ENCODE data around the gene KIAA2012. TPM values are rescaled to one million over a fixed set of nuclear protein-coding genes. Genes with fewer than 3 reads are reported as not detected.
"Not testable (repeated sequence)": the region's sequence is repeated elsewhere in the genome, so short reads cannot be mapped to it uniquely, and the experiment has no call there.

The KIAA2012 gene
- total and polyA plus RNA-seq, 7 experiments from 2014 or later = not detected

DNA sequence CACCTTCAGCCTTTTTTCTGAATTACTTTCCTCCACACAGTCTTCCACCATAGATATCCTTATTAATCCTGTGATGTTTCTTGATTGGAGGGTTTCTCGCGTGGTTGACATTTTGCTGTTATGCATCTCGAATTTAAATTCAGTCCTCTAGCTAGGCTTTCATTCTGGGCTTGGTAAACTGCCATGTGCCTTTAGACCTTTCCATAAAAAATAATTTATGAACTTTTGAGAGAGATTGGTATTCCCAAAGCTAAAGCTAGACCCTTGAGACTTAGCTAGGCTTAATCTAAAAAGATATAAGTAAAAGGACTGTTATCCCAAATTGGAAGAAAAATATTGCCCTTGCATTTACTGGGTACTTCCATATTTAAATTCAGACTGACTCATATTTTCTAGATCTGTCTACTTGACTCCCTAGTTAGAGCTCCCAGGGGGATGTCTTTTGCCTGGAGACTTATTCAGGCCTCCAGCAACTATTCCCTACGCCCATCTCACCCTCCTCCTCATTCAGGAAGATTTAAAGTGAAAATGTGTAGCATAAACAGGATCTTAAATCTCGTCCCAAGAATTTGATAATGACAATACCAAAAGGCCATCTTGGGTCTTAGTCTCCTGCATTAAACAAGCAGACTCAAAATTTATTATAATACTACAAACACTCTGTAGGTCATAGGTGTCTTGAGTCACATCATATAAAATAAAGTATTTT lies 60.3 kb downstream of the KIAA2012 start:
- CTCF ChIA-PET = no interaction called here
- intact Hi-C loops (cut with micrococcal nuclease) = no loop called here
- Histone ChIP-seq H3K27me3 (ENCODE audit: control insufficient read depth in 2 of 2, insufficient read depth in 2 of 2, low read length in 2 of 2) (no peaks in the 10 kb centered on the region), H3K4me1 (ENCODE audit: control insufficient read depth in 2 of 2, insufficient read depth in 2 of 2, low read length in 2 of 2) (no peaks in the 10 kb centered on the region), H3K9me3 (ENCODE audit: control insufficient read depth in 2 of 3, low read length in 3 of 3) (no peaks in the 10 kb centered on the region), H3K27ac (ENCODE audit: low read depth, low read length) (no peak overlapping the region), H3K36me3 (ENCODE audit: control insufficient read depth in 2 of 3, insufficient read depth in 3 of 3, low read length in 3 of 3) (no peaks in the 10 kb centered on the region), H3K4me3 (ENCODE audit: low read length) (no peak overlapping the region)
- H3K4me1 Mint-ChIP-seq = no peaks in the 10 kb centered on the region
- ATAC-seq (no peak), DNase-seq (no peak)
- POLR2A ChIA-PET = no interaction called here
- H3K9me3 Mint-ChIP-seq = no peaks in the 10 kb centered on the region
- no peaks in the 10 kb centered on the region for H3K27me3 Mint-ChIP-seq
- H3K36me3 Mint-ChIP-seq = no peaks in the 10 kb centered on the region
- H3K4me3 Mint-ChIP-seq = no peak overlapping the region
- no peak overlapping the region for H3K27ac Mint-ChIP-seq

DNA sequence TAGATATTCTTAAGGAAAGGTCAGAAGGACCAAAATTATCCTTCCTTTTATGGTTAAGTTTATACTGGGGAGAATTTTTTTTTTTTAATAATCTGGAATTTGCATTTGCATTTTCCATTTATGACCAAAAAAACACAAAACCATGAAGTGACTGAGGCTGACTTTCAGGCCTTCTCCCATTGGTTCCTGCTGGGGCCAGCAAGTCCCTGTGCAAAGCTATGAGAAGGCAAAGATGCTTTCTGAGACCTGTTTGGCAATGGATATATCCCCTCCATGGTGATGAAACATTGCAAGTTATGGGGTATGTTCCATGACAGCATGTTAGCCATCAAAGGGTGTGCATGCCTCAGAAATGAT lies 60.8 kb downstream of the KIAA2012 start:
- Histone ChIP-seq H3K9me3 (ENCODE audit: control insufficient read depth in 2 of 3, low read length in 3 of 3) (no peaks in the 10 kb centered on the region), H3K36me3 (ENCODE audit: control insufficient read depth in 2 of 3, insufficient read depth in 3 of 3, low read length in 3 of 3) (no peaks in the 10 kb centered on the region), H3K4me3 (ENCODE audit: low read length) (no peak overlapping the region), H3K27ac (ENCODE audit: low read depth, low read length) (no peak overlapping the region), H3K27me3 (ENCODE audit: control insufficient read depth in 2 of 2, insufficient read depth in 2 of 2, low read length in 2 of 2) (no peaks in the 10 kb centered on the region), H3K4me1 (ENCODE audit: control insufficient read depth in 2 of 2, insufficient read depth in 2 of 2, low read length in 2 of 2) (no peaks in the 10 kb centered on the region)
- Mint-ChIP-seq H3K27me3 (no peaks in the 10 kb centered on the region), H3K4me1 (no peaks in the 10 kb centered on the region), H3K9me3 (no peaks in the 10 kb centered on the region), H3K36me3 (no peaks in the 10 kb centered on the region), H3K4me3 (no peak overlapping the region), H3K27ac (no peak overlapping the region)
- ChIA-PET CTCF (no interaction called here), POLR2A (no interaction called here)
- no peak for ATAC-seq
- intact Hi-C loops (cut with micrococcal nuclease) = no loop called here
- DNase-seq = no peak

DNA sequence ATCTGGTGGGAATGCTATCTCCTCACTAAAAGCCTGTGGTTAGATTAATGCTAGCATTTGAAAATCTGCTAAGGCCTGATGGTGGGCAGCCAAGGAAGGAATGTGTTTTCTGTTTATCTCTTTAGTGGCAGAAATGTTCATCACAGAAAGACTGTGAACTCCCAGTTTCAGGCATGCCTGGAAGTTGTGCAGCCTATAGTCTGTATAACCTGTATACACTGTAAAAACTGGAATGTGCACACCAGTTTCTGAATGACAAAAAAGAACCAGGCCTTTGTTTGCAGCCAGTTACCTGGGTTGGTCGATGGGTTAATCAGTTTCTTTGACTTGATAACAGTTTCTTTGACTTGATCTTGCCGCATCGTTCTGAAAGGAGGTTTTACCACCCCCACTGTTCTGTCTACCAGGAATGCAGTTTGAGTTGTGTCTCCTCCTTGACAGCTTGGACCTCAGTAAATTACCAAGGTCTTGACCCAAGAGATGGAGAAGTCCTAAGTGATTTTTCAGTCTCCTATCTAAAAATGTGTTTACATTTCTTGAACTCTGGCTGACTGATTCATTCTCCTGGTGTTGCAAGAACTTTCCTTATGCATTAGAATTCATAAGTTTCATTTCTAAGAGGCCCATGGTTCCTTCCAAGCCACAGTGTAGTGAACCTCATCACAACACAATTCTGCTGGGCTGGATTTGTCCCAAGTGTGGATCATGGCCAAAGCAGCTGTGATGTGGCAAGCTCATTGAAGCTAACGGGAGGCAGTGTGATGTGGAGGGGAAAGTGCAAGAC lies 62.2 kb downstream of the KIAA2012 start:
- CTCF ChIA-PET = no interaction called here
- Histone ChIP-seq H3K27me3 (ENCODE audit: control insufficient read depth in 2 of 2, insufficient read depth in 2 of 2, low read length in 2 of 2) (no peaks in the 10 kb centered on the region), H3K4me1 (ENCODE audit: control insufficient read depth in 2 of 2, insufficient read depth in 2 of 2, low read length in 2 of 2) (no peaks in the 10 kb centered on the region), H3K9me3 (ENCODE audit: control insufficient read depth in 2 of 3, low read length in 3 of 3) (no peaks in the 10 kb centered on the region), H3K27ac (ENCODE audit: low read depth, low read length) (no peak overlapping the region), H3K36me3 (ENCODE audit: control insufficient read depth in 2 of 3, insufficient read depth in 3 of 3, low read length in 3 of 3) (no peaks in the 10 kb centered on the region), H3K4me3 (ENCODE audit: low read length) (no peak overlapping the region)
- POLR2A ChIA-PET = no interaction called here
- DNase-seq (no peak), ATAC-seq (no peak)
- Mint-ChIP-seq H3K27me3 (peaks cover 0 to 4% (median 0%) of the 10 kb centered on the region in 5 donors), H3K4me3 (no peak overlapping the region), H3K27ac (no peak overlapping the region), H3K9me3 (no peaks in the 10 kb centered on the region), H3K4me1 (no peaks in the 10 kb centered on the region), H3K36me3 (no peaks in the 10 kb centered on the region)
- intact Hi-C loops (cut with micrococcal nuclease) = no loop called here

DNA sequence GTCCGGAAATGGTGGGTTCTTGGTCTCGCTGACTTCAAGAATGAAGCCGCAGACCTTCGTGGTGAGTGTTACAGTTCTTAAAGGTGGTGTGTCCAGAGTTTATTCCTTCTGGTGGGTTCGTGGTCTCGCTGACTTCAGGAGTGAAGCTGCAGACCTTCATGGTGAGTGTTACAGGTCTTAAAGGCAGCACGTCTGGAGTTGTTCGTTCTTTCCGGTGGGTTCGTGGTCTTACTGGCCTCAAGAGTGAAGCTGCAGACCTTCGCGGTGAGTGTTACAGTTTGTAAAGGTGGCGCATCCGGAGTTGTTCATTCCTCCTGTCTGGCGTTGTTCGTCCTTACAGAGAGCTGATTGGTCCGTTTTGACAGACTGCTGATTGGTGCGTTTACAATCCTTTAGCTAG lies 63.0 kb downstream of the KIAA2012 start:
- H3K4me1 ChIP-seq (ENCODE audit: control insufficient read depth in 2 of 2, insufficient read depth in 2 of 2, low read length in 2 of 2); H3K27me3 ChIP-seq (ENCODE audit: control insufficient read depth in 2 of 2, insufficient read depth in 2 of 2, low read length in 2 of 2); H3K36me3 ChIP-seq (ENCODE audit: control insufficient read depth in 2 of 3, insufficient read depth in 3 of 3, low read length in 3 of 3); H3K4me1 Mint-ChIP-seq; CTCF ChIA-PET; H3K9me3 Mint-ChIP-seq; H3K36me3 Mint-ChIP-seq; H3K27ac ChIP-seq (ENCODE audit: low read depth, low read length); H3K27me3 Mint-ChIP-seq; H3K27ac Mint-ChIP-seq; ATAC-seq; DNase-seq; H3K4me3 Mint-ChIP-seq; H3K4me3 ChIP-seq (ENCODE audit: low read length); intact Hi-C loops (cut with micrococcal nuclease); H3K9me3 ChIP-seq (ENCODE audit: control insufficient read depth in 2 of 3, low read length in 3 of 3); POLR2A ChIA-PET: not testable (repeated sequence)

DNA sequence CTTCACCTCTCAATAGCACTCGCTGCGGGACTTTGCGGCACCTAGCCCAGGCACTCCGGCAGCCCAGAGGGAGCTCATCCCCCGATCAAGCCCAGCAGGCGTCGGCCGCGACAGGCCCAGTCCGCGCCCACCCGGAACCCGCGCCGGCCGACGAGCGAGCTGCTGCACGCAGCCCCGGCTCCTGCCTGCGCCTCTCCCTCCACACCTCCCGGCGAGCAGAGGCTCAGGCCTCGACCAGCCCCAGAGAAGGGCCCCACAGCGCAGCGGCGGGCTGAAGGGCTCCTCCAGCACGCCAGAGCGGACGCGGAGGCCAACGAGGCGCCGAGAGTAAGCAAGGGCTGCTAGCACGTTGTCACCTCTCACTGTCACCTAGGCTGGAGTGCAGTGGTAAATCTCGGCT lies 63.5 kb downstream of the KIAA2012 start:
- intact Hi-C loops (cut with micrococcal nuclease) = no loop called here
- no peaks in the 10 kb centered on the region for H3K36me3 ChIP-seq (ENCODE audit: control insufficient read depth in 2 of 3, insufficient read depth in 3 of 3, low read length in 3 of 3)
- no peak for DNase-seq
- Mint-ChIP-seq H3K27ac (no peak overlapping the region), H3K36me3 (no peaks in the 10 kb centered on the region), H3K27me3 (peaks cover 0 to 4% (median 0%) of the 10 kb centered on the region in 5 donors), H3K9me3 (no peaks in the 10 kb centered on the region), H3K4me3 (no peak overlapping the region), H3K4me1 (no peaks in the 10 kb centered on the region)
- no peaks in the 10 kb centered on the region for H3K27me3 ChIP-seq (ENCODE audit: control insufficient read depth in 2 of 2, insufficient read depth in 2 of 2, low read length in 2 of 2)
- CTCF ChIA-PET = no interaction called here
- no peaks in the 10 kb centered on the region for H3K4me1 ChIP-seq (ENCODE audit: control insufficient read depth in 2 of 2, insufficient read depth in 2 of 2, low read length in 2 of 2)
- H3K9me3 ChIP-seq (ENCODE audit: control insufficient read depth in 2 of 3, low read length in 3 of 3) = no peaks in the 10 kb centered on the region
- POLR2A ChIA-PET = no interaction called here
- no peak overlapping the region for H3K27ac ChIP-seq (ENCODE audit: low read depth, low read length)
- H3K4me3 ChIP-seq (ENCODE audit: low read length) = no peak overlapping the region
- ATAC-seq = no peak

DNA sequence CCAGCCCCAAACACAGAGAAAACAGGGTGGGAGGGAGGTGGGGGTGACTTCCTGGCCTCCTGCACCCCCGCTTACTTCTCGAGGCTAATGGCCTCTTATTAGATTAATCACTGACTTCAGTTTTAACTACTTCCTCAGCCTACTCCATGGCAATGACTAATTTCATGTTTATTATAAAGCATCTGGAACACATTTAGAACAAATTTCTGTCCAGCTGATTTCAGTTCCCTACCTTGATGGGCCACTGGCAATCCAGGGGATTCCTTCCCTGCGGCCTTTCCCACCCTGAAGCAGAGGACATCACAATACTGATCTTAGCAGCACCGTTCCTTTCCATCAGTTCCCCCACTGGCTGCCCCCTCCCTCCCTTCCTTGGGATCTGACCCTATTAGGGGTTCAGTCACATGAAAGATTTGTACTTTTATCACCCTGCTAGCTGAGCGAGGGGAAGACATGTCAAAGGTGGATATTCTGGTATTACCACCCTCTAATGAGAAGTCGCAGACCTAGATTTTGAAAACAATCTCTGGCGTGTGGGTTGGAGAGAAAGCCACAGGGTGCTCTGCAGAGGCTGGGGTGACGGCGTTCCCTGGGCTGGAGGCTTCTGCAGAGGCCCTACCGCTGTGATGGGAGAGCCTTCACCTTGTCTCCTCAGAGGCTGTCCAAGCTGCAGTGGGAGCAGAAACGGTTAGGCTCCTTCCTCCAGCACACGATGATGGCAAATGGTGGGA lies 67.6 kb downstream of the KIAA2012 start:
- Histone ChIP-seq H3K9me3 (ENCODE audit: control insufficient read depth in 2 of 3, low read length in 3 of 3) (no peaks in the 10 kb centered on the region), H3K4me1 (ENCODE audit: control insufficient read depth in 2 of 2, insufficient read depth in 2 of 2, low read length in 2 of 2) (no peaks in the 10 kb centered on the region), H3K27ac (ENCODE audit: low read depth, low read length) (no peak overlapping the region), H3K36me3 (ENCODE audit: control insufficient read depth in 2 of 3, insufficient read depth in 3 of 3, low read length in 3 of 3) (no peaks in the 10 kb centered on the region), H3K27me3 (ENCODE audit: control insufficient read depth in 2 of 2, insufficient read depth in 2 of 2, low read length in 2 of 2) (no peaks in the 10 kb centered on the region), H3K4me3 (ENCODE audit: low read length) (no peak overlapping the region)
- Mint-ChIP-seq H3K9me3 (no peaks in the 10 kb centered on the region), H3K27me3 (peaks cover 0 to 20% (median 4%) of the 10 kb centered on the region in 5 donors), H3K36me3 (no peaks in the 10 kb centered on the region), H3K4me3 (no peak overlapping the region), H3K27ac (no peak overlapping the region), H3K4me1 (peaks cover 0 to 4% (median 0%) of the 10 kb centered on the region in 7 donors)
- DNase-seq = no peak
- no peak for ATAC-seq
- intact Hi-C loops (cut with micrococcal nuclease) = no loop called here
- ChIA-PET CTCF (no interaction called here), POLR2A (no interaction called here)

Measured in naive thymus-derived CD4-positive, alpha-beta T cell (primary cell).